ENCODE measurements around the gene RCBTB1.
"Not testable (repeated sequence)": the region's sequence is repeated elsewhere in the genome, so short reads cannot be mapped to it uniquely, and the experiment has no call there.

The RCBTB1 gene

DNA sequence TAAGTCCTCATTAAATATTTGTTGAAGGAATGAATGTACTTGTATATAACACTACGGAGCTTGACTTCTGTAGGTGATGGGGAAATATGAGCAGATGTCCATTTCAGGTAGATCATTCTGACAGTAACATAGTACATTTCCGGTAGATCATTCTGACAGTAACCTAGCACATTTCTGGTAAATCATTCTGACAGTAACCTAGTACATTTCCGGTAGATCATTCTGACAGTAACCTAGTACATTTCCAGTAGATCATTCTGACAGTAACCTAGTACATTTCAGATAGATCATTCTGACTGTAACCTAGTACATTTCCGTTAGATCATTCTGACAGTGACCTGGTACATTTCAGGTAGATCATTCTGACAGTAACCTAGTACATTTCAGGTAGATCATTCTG is 87.2 kb downstream of the RCBTB1 start:
- no peak overlapping the region for H3K4me3 Mint-ChIP-seq
- peaks cover 59% of the 10 kb centered on the region for H3K4me1 Mint-ChIP-seq
- H3K27me3 Mint-ChIP-seq, result no peaks in the 10 kb centered on the region
- H3K27ac Mint-ChIP-seq, result peak overlapping the region; percentile 26
- H3K36me3 Mint-ChIP-seq, result peaks cover 39% of the 10 kb centered on the region
- DNase-seq, result no peak
- CTCF ChIA-PET, result no interaction called here
- no peaks in the 10 kb centered on the region for H3K9me3 Mint-ChIP-seq

DNA sequence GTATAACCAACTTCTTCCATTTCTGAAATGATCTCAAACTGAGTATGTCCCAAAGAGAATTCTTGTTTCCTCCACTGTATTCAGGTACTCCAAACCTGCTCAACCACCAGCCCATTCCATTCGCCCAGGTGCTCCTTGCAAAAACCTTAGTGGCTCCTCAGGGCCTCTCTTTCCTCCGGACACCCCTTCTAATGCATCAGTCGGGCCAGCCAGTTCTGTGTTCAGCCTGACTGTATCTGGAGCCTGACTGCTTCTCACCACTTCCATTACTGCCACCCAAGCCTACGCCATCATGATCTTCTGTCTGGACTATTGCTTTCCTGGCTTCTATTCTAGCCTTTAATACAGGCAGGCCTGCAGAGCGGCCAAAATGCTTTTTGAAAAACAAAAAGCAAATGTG is 88.1 kb downstream of the RCBTB1 start:
- CTCF ChIA-PET, result no interaction called here
- peak overlapping the region; percentile 90 for H3K27ac Mint-ChIP-seq
- H3K36me3 Mint-ChIP-seq, result peaks cover 40% of the 10 kb centered on the region
- H3K27me3 Mint-ChIP-seq, result no peaks in the 10 kb centered on the region
- DNase-seq, result no peak
- peak overlapping the region; percentile 77 for H3K4me3 Mint-ChIP-seq
- H3K4me1 Mint-ChIP-seq, result peaks cover 62% of the 10 kb centered on the region
- H3K9me3 Mint-ChIP-seq, result no peaks in the 10 kb centered on the region

DNA sequence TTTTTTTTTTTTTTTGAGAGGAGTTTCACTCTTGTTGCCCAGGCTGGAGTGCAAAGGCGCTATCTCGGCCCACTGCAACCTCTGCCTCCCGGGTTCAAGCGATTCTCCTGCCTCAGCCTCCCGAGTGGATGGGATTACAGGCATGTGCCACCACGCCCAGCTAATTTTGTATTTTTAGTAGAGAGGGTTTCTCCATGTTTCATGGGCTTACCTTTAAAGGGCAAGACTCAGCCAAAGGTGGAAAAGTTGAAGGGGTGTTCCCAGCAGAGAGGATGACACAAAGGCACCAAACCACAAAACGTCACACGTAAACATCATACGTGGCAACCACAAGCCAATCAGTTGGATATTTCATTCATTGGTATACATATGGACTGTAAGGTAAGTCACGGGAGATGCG is 88.5 kb downstream of the RCBTB1 start:
- CTCF ChIA-PET, result interaction anchor here (0.6 kb wide), 2 partner anchors 28 to 270 kb away, joined by 3 read pairs; no protein-coding TSS in a partner anchor
- H3K27me3 Mint-ChIP-seq, H3K9me3 Mint-ChIP-seq: not testable (repeated sequence)
- H3K4me1 Mint-ChIP-seq, result peaks cover 62% of the 10 kb centered on the region
- peak overlapping the region; percentile 77 for H3K4me3 Mint-ChIP-seq
- peak overlapping the region; percentile 90 for H3K27ac Mint-ChIP-seq
- H3K36me3 Mint-ChIP-seq, result peaks cover 43% of the 10 kb centered on the region
- peak; percentile 58 for DNase-seq

DNA sequence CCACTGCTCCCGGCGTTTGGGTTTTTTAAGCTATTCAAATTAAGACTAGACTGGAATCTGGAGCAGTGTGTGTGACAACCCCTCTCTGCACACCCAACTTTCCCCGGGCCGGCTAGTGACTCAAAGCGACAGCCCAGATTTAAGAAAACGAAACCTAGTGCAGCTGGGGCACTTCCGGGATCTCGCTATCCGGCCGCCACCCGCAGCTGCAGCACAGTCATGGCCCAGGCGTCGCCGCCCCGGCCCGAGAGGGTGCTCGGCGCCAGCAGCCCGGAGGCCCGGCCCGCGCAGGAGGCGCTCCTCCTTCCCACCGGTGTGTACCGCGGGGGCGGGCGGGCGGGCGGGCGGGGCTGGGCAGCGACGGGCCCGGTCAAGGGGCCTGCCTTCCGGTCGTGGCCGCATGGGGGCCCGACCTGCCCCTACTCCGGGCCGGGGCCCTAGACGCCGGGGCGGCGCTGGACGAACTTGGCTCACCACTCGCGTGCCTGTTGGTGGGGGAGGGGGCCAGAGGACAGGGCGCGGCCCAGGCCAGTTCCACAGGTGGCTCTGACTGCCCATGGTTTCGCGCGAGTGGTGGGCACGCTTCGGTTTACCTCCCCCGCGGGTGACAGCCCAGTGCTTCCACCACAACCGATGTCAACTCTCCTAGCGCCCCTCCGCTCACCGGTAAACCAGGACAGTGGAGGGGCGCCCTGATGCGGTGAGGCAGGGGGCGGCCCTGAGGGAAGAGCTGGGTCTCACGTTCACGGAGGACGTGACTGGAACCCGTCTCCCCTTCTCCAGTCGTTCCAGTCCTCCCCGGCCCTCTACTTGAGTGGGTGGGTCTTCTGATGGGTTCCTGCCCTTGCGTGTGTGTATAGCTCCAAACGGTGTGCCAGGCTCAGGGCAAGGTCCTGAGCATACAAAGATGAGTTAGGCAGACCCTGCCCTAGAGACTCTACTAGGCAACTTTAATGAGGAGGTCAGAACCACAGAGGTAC is 89.3 kb downstream of the RCBTB1 start, which contains the start of gene PHF11:
PHF11 (plus strand) TSS at position 171 of the 980 bp plus-strand sequence; CDS start at position 220, 49 bp downstream.
- H3K27ac Mint-ChIP-seq, result peak within 1 kb of the TSS; percentile 99
- H3K9me3 Mint-ChIP-seq, result no peaks in the 10 kb centered on the region
- no peaks in the 10 kb centered on the region for H3K27me3 Mint-ChIP-seq
- CTCF ChIA-PET, result interaction anchor here (0.6 kb wide), 2 partner anchors 27 to 269 kb away, joined by 3 read pairs; no protein-coding TSS in a partner anchor
- DNase-seq, result peak; percentile 92
- H3K4me3 Mint-ChIP-seq, result peak within 1 kb of the TSS; percentile 96
- peaks cover 62% of the 10 kb centered on the region for H3K4me1 Mint-ChIP-seq
- H3K36me3 Mint-ChIP-seq, result peaks cover 43% of the 10 kb centered on the region

DNA sequence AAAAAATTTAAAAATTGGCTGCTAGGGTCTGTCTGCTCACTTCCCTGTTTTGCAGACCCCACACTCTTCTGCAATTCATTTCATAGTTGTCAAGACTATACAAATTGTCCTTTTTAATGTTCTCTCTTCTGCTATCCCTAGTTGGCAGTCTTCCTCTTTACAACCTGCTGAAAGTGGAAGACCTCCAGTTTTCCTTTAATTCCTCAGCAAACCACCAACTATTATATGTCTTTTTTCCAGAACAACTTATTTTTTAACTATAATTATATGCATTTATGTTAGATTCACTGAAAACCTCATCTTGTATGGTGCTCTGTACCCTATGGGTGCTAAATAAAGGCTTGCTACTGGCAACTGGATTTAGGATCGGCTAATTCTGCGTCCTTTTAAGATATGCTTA is 90.7 kb downstream of the RCBTB1 start:
- no peak for DNase-seq
- peaks cover 37% of the 10 kb centered on the region for H3K36me3 Mint-ChIP-seq
- H3K27me3 Mint-ChIP-seq, result no peaks in the 10 kb centered on the region
- CTCF ChIA-PET, result no interaction called here
- H3K27ac Mint-ChIP-seq, result peak overlapping the region; percentile 99
- peak overlapping the region; percentile 96 for H3K4me3 Mint-ChIP-seq
- H3K4me1 Mint-ChIP-seq, result peaks cover 51% of the 10 kb centered on the region
- no peaks in the 10 kb centered on the region for H3K9me3 Mint-ChIP-seq

DNA sequence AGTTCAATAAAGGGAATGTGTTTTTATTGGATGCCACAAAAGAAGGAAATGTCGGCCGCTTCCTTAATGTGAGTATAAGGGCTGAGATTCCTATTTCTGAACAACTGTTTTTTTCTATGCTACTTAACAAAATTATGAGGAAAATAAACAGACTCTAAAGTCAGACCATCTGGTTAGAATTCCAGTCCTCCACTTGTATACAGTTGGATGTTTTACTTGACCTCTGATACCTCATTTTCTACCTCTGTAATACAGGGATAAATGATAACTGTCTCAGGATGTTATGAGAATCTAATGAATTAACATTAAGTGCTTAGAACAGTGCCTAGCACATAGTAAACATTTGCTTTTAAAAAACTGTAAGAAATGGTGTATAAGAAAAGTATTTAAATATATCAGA is 96.8 kb downstream of the RCBTB1 start:
- DNase-seq, result no peak
- Mint-ChIP-seq H3K36me3 (peaks cover 38% of the 10 kb centered on the region), H3K27me3 (no peaks in the 10 kb centered on the region), H3K4me1 (peaks cover 6% of the 10 kb centered on the region), H3K4me3 (no peak overlapping the region), H3K9me3 (no peaks in the 10 kb centered on the region), H3K27ac (no peak overlapping the region)
- CTCF ChIA-PET, result no interaction called here
